Caco-2 (cell line): ENCODE measurements around the gene ARMS2. TPM values are rescaled to one million over a fixed set of nuclear protein-coding genes. Genes with fewer than 3 reads are reported as not detected.

Experiments used
- BruUV-seq: library from RNA; stranded (reverse); fragments of 400-500 nt; replicated peaks from 2 replicates; lab custom pipeline; 2021; lab: Mats Ljungman, UMichigan
- CTCF ChIA-PET: fragments of 300-600 bp; sonication (Branson Sonifier 250); formaldehyde crosslinking; loops from one replicate; lab custom pipeline; 2022; ENCODE audit warnings: antibody characterized with exemption; lab: Charles Lee
- POLR2A ChIA-PET: fragments of 300-600 bp; sonication (Branson Sonifier 250); formaldehyde crosslinking; loops from one replicate; lab custom pipeline; 2022; ENCODE audit warnings: antibody characterized with exemption; lab: Charles Lee
- DNase-seq, 2 experiments: peaks; one replicate each; pipeline versions ENCODE4 v3.0.0 to v3.0.0-alpha.2; 2020 to 2022
- H3K27me3 ChIP-seq: replicated peaks from 2 replicates; pipeline ENCODE4 v1.6.0; 2011; ENCODE audit warnings: low read length; ENCODE audit not compliant: control insufficient read depth, insufficient read depth
- H3K36me3 ChIP-seq: 2 replicates; pipeline ENCODE4 v1.5.1; 2011; ENCODE audit warnings: low read length; ENCODE audit not compliant: control insufficient read depth, insufficient read depth
- H3K4me1 ChIP-seq: fragments of 250-450 bp; sonication (Bioruptor Pico); 2 replicates; pipeline ENCODE4 v1.5.1; 2020; ENCODE audit warnings: mild to moderate bottlenecking
- H3K4me3 ChIP-seq: 2 replicates; pipeline ENCODE4 v1.5.1; 2011; ENCODE audit warnings: low read depth, mild to moderate bottlenecking, control low read depth, low read length
- H3K9me3 ChIP-seq: fragments of 250-450 bp; sonication (Bioruptor Pico); 2 replicates; pipeline ENCODE4 v1.5.1; 2020; ENCODE audit warnings: mild to moderate bottlenecking, moderate library complexity
- H3K27ac Mint-ChIP-seq: one replicate; pipeline ENCODE4 v1.8.0; 2022; ENCODE audit warnings: mixed read lengths; ENCODE audit not compliant: unreplicated experiment
- H3K27me3 Mint-ChIP-seq: one replicate; pipeline ENCODE4 v1.8.0; 2022; ENCODE audit warnings: mixed read lengths; ENCODE audit not compliant: insufficient read depth, unreplicated experiment
- H3K36me3 Mint-ChIP-seq: one replicate; pipeline ENCODE4 v1.8.0; 2022; ENCODE audit warnings: mild to moderate bottlenecking, mixed read lengths; ENCODE audit not compliant: insufficient read depth, unreplicated experiment
- H3K4me1 Mint-ChIP-seq: one replicate; pipeline ENCODE4 v1.8.0; 2022; ENCODE audit warnings: low read depth, mixed read lengths; ENCODE audit not compliant: unreplicated experiment
- H3K4me3 Mint-ChIP-seq: one replicate; pipeline ENCODE4 v1.8.0; 2022; ENCODE audit warnings: mild to moderate bottlenecking, moderate library complexity, mixed read lengths; ENCODE audit not compliant: unreplicated experiment
- H3K9me3 Mint-ChIP-seq: one replicate; pipeline ENCODE4 v1.8.0; 2022; ENCODE audit warnings: mixed read lengths; ENCODE audit not compliant: unreplicated experiment
- intact Hi-C: fragments of 100-400 bp; cut with micrococcal nuclease; formaldehyde crosslinking; loops from one replicate; pipeline ENCODE4 v1.10.0; 2022; ENCODE audit not compliant: unreplicated experiment
- total RNA-seq: library from RNA; stranded (reverse); gene quantifications from 2 replicates; pipeline ENCODE4 v1.2.3, GENCODE V29; 2022
- TF ChIP-seq, protein P1 (sequence below), 2 experiments: fragments of 200-600 bp in 1 of 2; IDR thresholded peaks; 1 replicate in 1 of 2; 2 replicates in 1 of 2; pipeline versions ENCODE4 v1.5.1 to v1.8.0; 2011 to 2022; ENCODE audit warnings: antibody characterized with exemption in 1 of 2, control low read depth in 1 of 2, inconsistent platforms in 1 of 2, low read depth in 1 of 2, low read length in 1 of 2, mild to moderate bottlenecking in 1 of 2, moderate library complexity in 1 of 2; ENCODE audit not compliant: insufficient read depth in 1 of 2, severe bottlenecking in 1 of 2, unreplicated experiment in 1 of 2

ARMS2 gene
- total RNA-seq, 1 experiment from 2014 or later, result not detected

DNA sequence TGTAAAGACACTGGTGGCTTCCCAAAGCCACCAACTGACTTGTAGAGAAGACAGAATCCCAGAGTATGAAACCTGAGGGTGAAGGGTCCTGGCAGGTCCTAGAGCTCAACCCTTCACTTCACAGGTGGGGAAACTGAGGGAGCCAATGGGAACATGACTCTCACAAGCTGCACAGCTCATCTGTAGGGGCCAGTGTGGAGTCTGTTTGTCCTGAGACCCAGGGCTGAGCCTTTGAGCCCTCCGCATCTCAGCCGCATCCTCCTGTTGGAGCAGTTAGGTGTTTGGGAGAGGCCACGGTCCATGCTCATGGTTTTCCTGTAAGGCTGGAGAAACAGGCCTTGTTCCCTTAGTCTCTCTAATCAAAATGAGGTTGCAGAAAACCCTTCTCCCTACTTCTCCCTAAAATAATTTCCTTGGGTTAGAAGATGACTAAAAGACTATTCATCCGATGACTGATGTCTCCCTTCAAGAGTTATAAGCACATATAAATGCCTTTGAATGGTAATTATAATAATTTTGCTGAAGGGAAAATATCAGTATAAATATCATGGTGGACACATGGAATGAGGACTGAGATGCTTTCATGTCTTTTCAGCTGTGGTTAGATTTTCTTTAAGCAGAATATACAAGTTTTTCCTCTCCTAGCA, 17.2 kb downstream of the ARMS2 start:
- intact Hi-C loops, result no loop called here
- H3K27me3 ChIP-seq, result peaks cover 1% of the 10 kb centered on the region
- no TSS peak for BruUV-seq
- DNase-seq, result no peak
- H3K36me3 Mint-ChIP-seq, result no peaks in the 10 kb centered on the region
- H3K9me3 ChIP-seq, result no peaks in the 10 kb centered on the region
- H3K27me3 Mint-ChIP-seq, result peaks cover 19% of the 10 kb centered on the region
- TF ChIP-seq, protein P1, sequence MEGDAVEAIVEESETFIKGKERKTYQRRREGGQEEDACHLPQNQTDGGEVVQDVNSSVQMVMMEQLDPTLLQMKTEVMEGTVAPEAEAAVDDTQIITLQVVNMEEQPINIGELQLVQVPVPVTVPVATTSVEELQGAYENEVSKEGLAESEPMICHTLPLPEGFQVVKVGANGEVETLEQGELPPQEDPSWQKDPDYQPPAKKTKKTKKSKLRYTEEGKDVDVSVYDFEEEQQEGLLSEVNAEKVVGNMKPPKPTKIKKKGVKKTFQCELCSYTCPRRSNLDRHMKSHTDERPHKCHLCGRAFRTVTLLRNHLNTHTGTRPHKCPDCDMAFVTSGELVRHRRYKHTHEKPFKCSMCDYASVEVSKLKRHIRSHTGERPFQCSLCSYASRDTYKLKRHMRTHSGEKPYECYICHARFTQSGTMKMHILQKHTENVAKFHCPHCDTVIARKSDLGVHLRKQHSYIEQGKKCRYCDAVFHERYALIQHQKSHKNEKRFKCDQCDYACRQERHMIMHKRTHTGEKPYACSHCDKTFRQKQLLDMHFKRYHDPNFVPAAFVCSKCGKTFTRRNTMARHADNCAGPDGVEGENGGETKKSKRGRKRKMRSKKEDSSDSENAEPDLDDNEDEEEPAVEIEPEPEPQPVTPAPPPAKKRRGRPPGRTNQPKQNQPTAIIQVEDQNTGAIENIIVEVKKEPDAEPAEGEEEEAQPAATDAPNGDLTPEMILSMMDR (IDR thresholded peaks at IDR 0.05; ENCODE audit: insufficient read depth in 1 of 2, low read depth in 1 of 2, low read length in 1 of 2, severe bottlenecking in 1 of 2, unreplicated experiment in 1 of 2), result no peak
- ChIA-PET POLR2A (no interaction called here), CTCF (no interaction called here)
- no peaks in the 10 kb centered on the region for H3K36me3 ChIP-seq
- no peak overlapping the region for H3K4me3 ChIP-seq
- H3K4me3 Mint-ChIP-seq, result no peak overlapping the region
- no peak overlapping the region for H3K27ac Mint-ChIP-seq
- H3K4me1 Mint-ChIP-seq, result peaks cover 10% of the 10 kb centered on the region
- H3K4me1 ChIP-seq, result peaks cover 16% of the 10 kb centered on the region; the same call in 1 of the 2 replicates
- H3K9me3 Mint-ChIP-seq, result no peaks in the 10 kb centered on the region

DNA sequence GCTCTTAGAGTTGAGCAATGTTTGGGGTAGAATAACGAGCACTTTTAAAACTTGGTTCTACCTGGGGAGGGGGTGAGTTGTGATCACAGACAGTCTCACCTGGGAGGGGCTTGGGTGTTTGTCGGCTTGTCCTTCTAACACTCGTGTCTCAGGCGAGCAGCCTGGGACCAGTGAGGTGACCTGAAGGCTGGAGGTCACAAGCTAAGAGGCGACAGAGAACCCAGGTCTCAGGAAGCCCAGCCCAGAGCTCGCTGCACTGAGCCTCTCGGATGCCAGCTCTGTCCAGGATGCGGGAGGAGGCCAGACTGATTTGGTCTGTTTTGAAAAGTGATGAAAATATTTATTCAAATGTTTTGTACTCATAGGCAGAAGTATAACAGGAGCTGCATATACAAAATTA, 18.7 kb downstream of the ARMS2 start:
- TF ChIP-seq, protein P1 (IDR thresholded peaks at IDR 0.05; ENCODE audit: insufficient read depth in 1 of 2, low read depth in 1 of 2, low read length in 1 of 2, severe bottlenecking in 1 of 2, unreplicated experiment in 1 of 2), result no peak
- intact Hi-C loops, result no loop called here
- no peak for DNase-seq
- H3K9me3 Mint-ChIP-seq, result no peaks in the 10 kb centered on the region
- no peaks in the 10 kb centered on the region for H3K36me3 Mint-ChIP-seq
- H3K4me3 Mint-ChIP-seq, result no peak overlapping the region
- CTCF ChIA-PET, result no interaction called here
- H3K4me3 ChIP-seq, result no peak overlapping the region
- POLR2A ChIA-PET, result no interaction called here
- peaks cover 10% of the 10 kb centered on the region for H3K4me1 Mint-ChIP-seq
- no peak overlapping the region for H3K27ac Mint-ChIP-seq
- peaks cover 6% of the 10 kb centered on the region for H3K27me3 Mint-ChIP-seq
- no peaks in the 10 kb centered on the region for H3K36me3 ChIP-seq
- no TSS peak for BruUV-seq
- H3K27me3 ChIP-seq, result peaks cover 1% of the 10 kb centered on the region
- H3K9me3 ChIP-seq, result no peaks in the 10 kb centered on the region
- H3K4me1 ChIP-seq, result peaks cover 16% of the 10 kb centered on the region; the same call in 1 of the 2 replicates

DNA sequence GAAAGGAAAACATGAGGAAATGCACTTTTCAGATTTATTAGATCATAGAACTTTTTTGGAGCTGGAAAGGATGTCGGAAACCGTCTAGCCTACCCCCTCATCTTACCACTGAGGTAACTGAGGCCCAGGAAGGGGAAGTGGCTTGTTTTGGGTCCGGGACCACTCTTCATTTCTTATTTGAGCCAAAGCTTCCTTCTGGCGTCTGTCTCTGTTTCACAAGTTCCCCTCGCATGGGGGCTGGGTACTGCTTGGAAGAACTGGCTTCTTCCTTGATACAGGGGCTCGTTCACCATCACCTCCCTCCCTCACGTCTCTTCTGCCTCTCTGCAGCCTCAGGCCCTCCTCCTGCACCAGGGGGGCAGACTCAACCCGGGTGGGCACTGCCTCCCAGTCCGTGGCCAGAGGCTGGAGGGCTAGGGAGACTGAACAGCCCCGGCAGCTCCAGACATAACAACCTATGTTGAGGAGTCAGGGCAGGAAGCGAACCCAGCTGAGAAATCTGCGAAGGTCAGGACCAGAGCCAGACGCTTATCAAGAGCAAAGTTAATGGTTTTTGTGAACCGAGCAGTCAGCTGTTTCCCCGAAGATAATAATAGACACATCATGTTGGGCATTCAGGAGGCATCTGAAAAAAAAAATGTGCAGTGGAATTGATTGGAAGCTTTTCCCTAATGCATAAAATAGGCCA, 19.8 kb downstream of the ARMS2 start:
- no TSS peak for BruUV-seq
- no peak for DNase-seq
- Mint-ChIP-seq H3K27me3 (peaks cover 5% of the 10 kb centered on the region), H3K4me3 (no peak overlapping the region), H3K4me1 (peaks cover 10% of the 10 kb centered on the region), H3K27ac (no peak overlapping the region), H3K36me3 (no peaks in the 10 kb centered on the region), H3K9me3 (no peaks in the 10 kb centered on the region)
- Histone ChIP-seq H3K9me3 (no peaks in the 10 kb centered on the region), H3K4me3 (no peak overlapping the region), H3K4me1 (peaks cover 16% of the 10 kb centered on the region; the same call in 1 of the 2 replicates), H3K27me3 (peaks cover 1% of the 10 kb centered on the region), H3K36me3 (no peaks in the 10 kb centered on the region)
- intact Hi-C loops, result no loop called here
- POLR2A ChIA-PET, result no interaction called here
- CTCF ChIA-PET, result no interaction called here
- TF ChIP-seq, protein P1 (IDR thresholded peaks at IDR 0.05; ENCODE audit: insufficient read depth in 1 of 2, low read depth in 1 of 2, low read length in 1 of 2, severe bottlenecking in 1 of 2, unreplicated experiment in 1 of 2), result no peak
